ENCODE data around the gene AATK.

The AATK gene

GRCh38 chr17:81127526-81128177, 38.4 kb downstream of the AATK start:
- DNase-seq (ENCODE audit: low spot score), result no peak

DNA sequence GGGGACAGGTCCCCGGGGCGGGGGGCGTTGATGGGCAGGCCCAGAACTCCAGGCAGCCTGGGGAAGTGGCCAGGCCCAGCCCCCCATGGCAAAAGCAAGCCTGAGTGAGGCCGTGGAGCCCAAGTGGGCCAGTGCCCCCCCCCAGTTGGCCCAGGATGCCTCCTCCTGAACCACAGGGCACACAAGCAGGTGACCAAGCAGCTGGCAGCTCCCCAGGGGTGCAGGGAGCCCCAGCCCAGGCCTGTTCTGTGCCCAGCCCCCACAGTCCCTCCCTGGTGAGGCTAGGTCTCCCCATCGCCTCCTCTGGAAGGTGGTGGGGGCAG, 38.9 kb downstream of the AATK start:
- DNase-seq (ENCODE audit: low spot score), result no peak

GRCh38 chr17:81126281-81127132, 39.5 kb downstream of the AATK start:
- peak; percentile 84 for DNase-seq (ENCODE audit: low spot score)

- no peak for DNase-seq (ENCODE audit: low spot score)
Observed at GRCh38 chr17:81125573-81126081, 40.4 kb downstream of the AATK start.

GRCh38 chr17:81124377-81124776, 41.6 kb downstream of the AATK start:
- no peak for DNase-seq (ENCODE audit: low spot score)

- no peak for DNase-seq (ENCODE audit: low spot score)
Observed at GRCh38 chr17:81123052-81124048, 42.7 kb downstream of the AATK start.

- DNase-seq (ENCODE audit: low spot score), result no peak
Observed at GRCh38 chr17:81121841-81122733, 43.9 kb downstream of the AATK start.

DNA sequence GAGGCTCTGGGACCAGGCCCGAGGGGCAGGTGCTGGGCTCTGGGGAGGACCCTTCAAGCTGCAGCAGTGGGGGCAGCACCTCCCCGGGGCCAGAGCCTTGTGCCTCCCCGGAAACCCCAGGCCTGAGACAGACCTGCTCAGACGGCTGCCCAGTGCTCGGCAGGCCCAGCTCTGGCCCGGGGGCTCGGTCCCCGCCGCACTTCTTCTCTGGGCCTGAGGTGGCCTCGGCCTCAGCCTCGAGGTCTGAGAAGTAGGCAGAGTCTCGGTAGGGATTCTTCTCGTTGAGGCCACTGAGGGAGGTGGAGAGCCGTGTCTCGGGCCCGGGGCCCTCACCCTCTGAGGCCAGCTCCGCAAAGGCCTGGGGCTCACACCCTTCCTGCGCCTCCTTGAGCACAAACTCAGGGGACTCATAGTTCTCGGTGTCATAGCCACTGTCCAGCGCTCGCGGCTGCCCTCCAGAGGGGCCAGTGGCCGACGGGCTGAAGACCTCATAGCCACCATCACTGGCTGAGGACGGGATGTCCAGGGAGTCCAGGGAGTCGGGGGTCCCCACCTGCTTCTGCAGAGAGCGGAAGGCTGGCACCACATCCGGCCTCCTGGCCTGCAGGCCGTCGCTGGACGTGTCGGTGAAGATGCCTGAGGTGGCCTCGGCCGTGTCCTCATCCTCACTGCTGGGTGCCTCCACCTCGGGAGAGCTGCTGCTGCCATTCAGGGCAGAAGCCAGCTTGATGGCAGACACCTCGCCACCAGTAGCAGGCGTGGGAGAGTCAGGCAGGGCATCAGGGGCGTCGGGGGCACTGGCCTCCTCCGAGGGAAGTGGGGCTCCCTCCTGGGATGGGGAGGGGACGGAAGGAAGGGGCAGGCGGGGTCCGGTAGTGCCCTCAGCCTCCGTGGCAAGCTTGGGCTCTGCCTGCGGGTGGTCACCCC, 45.1 kb downstream of the AATK start:
- DNase-seq (ENCODE audit: low spot score), result no peak

GRCh38 chr17:81120149-81120484, 45.9 kb downstream of the AATK start:
- no peak for DNase-seq (ENCODE audit: low spot score)

DNA sequence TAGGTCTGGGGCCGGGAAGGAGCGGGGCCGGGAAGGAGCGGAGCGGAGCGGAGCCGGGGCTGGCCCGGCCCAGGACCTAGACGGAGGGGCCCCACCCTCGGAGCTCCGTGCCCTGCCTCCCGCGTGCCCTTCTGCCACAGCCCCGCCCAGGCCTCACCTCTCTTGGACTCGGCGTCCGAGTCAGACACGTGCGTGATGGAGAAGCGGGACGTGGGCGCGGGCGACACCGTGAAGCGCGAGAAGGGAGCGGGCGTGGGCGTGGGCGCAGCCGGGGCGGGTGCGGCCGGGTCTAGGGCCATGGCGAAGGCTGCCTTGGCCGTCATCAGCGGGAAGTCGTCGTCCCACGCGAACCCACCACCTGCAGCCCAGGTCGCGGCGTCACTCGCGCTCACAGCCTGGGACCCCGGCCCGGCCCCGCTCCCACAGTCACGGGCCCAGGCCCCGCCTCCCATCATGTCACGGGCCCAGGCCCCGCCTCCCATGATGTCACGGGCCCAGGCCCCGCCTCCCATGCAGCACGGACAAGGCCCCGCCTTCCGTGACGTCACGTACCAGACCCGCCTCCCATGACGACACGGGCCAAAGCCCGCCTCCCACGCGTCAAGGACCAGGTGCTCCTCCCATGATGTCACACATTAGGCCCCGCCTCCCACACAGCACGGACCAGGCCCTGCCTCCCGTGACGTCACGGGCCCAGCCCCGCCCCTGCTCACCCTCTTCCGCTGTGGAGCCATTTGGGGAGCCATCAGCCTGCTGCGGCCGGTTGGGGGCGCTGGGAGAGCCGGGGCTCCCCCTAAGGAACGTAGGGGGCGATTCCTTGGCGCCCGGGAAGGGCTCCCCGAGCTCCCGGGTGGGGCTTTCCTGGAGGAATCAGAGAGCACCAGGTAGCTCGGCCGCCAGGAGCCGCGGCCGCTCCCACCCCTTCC, 46.5 kb downstream of the AATK start:
- DNase-seq (ENCODE audit: low spot score), result peak; percentile 92

GRCh38 chr17:81118308-81119221, 47.5 kb downstream of the AATK start:
- DNase-seq (ENCODE audit: low spot score), result no peak

DNA sequence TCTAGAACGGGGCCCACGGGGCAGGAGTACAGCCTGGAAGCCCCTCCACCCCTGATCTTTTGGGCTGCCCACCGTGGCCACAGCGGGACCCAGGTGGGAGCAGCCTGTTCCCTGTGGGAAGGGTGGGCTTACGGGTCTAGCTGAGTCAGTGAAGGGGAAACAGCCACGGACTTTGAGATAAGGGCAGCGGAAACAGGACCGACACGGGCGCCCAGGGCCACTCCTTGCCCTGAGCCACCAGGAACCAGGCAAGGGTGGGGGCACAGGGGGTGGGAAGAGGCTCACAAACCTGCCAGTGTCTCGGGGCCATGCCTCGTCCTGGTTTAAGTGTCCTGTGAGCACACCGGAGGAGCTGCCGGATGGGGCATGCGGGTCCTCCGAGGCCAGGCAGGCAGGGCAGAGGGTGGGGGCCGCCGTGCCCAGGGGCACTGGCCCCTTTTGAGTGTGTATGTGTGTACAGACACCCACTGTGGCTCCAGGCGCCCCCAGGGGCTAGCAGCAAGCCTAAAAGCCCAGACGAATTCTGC, 48.3 kb downstream of the AATK start:
- no peak for DNase-seq (ENCODE audit: low spot score)

DNA sequence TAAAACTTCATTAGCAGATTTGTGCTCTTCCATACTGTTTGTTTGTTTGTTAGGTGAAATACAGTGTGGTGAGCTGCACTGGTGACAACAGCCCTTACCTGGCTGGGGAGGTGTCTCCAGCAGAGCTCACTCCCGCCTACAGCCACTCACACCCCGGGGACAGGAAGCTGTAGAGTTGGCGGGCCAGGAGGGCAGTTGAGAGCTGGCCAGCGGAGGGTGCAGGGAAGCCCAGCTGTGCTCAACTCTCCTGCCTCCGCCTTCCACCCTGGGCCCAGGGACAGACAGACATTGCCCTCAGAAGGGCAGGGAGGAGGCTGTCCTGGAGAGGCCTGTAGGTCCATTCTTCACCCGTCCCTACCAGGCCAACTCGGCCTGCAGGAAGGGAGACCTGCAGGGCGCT, 49.3 kb downstream of the AATK start:
- no peak for DNase-seq (ENCODE audit: low spot score)

- no peak for DNase-seq (ENCODE audit: low spot score)
Observed at GRCh38 chr17:81115749-81116464, 50.1 kb downstream of the AATK start.

DNA sequence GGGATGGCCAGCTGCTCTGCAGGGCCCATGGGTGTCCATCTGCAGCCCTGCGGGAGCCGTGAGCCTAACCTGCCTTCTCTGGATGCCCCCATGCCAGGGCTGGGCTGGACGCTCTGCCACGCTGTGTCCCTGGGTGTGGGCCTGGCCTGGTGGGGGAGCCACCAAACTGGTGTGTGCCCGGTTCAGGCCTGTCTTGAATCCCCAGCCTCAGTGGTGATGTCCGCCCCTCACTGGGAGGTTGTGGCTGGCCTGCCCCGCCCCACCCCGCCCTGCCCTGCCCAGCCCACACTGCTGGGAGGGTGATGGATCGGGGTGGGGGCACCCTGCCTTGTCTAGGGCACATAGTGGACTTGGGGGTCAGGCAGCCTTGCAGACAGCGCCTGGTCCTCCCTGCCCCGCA, 50.8 kb downstream of the AATK start:
- DNase-seq (ENCODE audit: low spot score), result no peak

GRCh38 chr17:81114351-81115093, 51.5 kb downstream of the AATK start:
- DNase-seq (ENCODE audit: low spot score), result no peak

All from putamen (tissue), 1 donor.